VCaP (cell line): Measurements from ENCODE around the gene C16orf82.

Source experiments
- H3K27ac ChIP-seq: fragments of 450-650 bp; 2 replicates; pipeline ENCODE4 v1.5.1; 2017
- CTCF ChIP-seq: fragments of 450-650 bp; conservative IDR thresholded peaks from 2 replicates; pipeline ENCODE4 v1.5.1; 2017; ENCODE audit warnings: mild to moderate bottlenecking, moderate library complexity

Gene C16orf82

GRCh38 chr16:27112093-27112811 is 45.5 kb downstream of the C16orf82 start:
- H3K27ac ChIP-seq: no peak overlapping the region
- TF ChIP-seq CTCF: no peak

GRCh38 chr16:27113341-27113841 is 46.7 kb downstream of the C16orf82 start:
- no peak overlapping the region for H3K27ac ChIP-seq
- TF ChIP-seq CTCF: no peak

- H3K27ac ChIP-seq: no peak overlapping the region
- no peak for TF ChIP-seq CTCF
These were observed 47.3 kb downstream of the C16orf82 start for GRCh38 chr16:27114006-27114405.

GRCh38 chr16:27118526-27118925 is 51.8 kb downstream of the C16orf82 start:
- H3K27ac ChIP-seq: no peak overlapping the region
- no peak for TF ChIP-seq CTCF
